IMR-90 (cell line): ENCODE data around the gene SERPINA9. TPM values are rescaled to one million over a fixed set of nuclear protein-coding genes. Genes with fewer than 3 reads are reported as not detected.

Source experiments
- ATAC-seq: fragments of 200-7000 bp; cut with Tn5 transposase; 2 replicates; pipeline ENCODE4 v1.9.1; 2020; ENCODE audit warnings: low read depth, mild to moderate bottlenecking, moderate library complexity
- BruUV-seq: library from RNA; stranded (reverse); fragments of 400-500 nt; replicated peaks from 2 replicates; lab custom pipeline; 2021; lab: Mats Ljungman, UMichigan
- CTCF ChIA-PET: fragments of 300-600 bp; formaldehyde crosslinking; extraction: SDS; loops from one replicate; lab custom pipeline; 2021; ENCODE audit warnings: antibody characterized with exemption; lab: Yijun Ruan, JAX
- POLR2A ChIA-PET: fragments of 300-600 bp; sonication (Branson Sonifier 250); formaldehyde crosslinking; loops from one replicate; lab custom pipeline; 2022; ENCODE audit warnings: antibody characterized with exemption; ENCODE audit not compliant: unreplicated experiment; lab: Charles Lee
- DNase-seq: peaks from one replicate; pipeline ENCODE4 v3.0.0; 2013
- H2AFZ ChIP-seq: replicated peaks from 2 replicates; pipeline ENCODE3; 2013; ENCODE audit warnings: low read length, mild to moderate bottlenecking; ENCODE audit not compliant: poor library complexity
- H2AK5ac ChIP-seq: 2 replicates; pipeline ENCODE4 v1.6.1; 2013; ENCODE audit warnings: low read depth, low read length, inconsistent platforms
- H2AK9ac ChIP-seq: replicated peaks from 2 replicates; pipeline ENCODE3; 2013; ENCODE audit warnings: mild to moderate bottlenecking, low read depth, low read length, moderate library complexity; ENCODE audit not compliant: poor library complexity
- H2BK120ac ChIP-seq: 2 replicates; pipeline ENCODE4 v1.6.1; 2013; ENCODE audit warnings: low read depth, low read length, inconsistent platforms
- H2BK15ac ChIP-seq: 3 replicates; pipeline ENCODE4 v1.6.1; 2013; ENCODE audit warnings: low read depth, low read length, inconsistent platforms
- H2BK20ac ChIP-seq: 2 replicates; pipeline ENCODE4 v1.6.1; 2013; ENCODE audit warnings: low read depth, mild to moderate bottlenecking, inconsistent platforms, low read length, moderate library complexity
- H2BK5ac ChIP-seq: 2 replicates; pipeline ENCODE4 v1.6.1; 2013; ENCODE audit warnings: mild to moderate bottlenecking, low read depth, low read length, inconsistent platforms; ENCODE audit not compliant: poor library complexity, severe bottlenecking
- H3K14ac ChIP-seq: replicated peaks from 2 replicates; pipeline ENCODE4 v1.6.1; 2013; ENCODE audit warnings: low read depth, low read length, inconsistent platforms
- H3K18ac ChIP-seq: 2 replicates; pipeline ENCODE4 v1.6.1; 2013; ENCODE audit warnings: low read depth, low read length, control low read depth
- H3K23ac ChIP-seq: 2 replicates; pipeline ENCODE4 v1.6.1; 2013; ENCODE audit warnings: low read depth, low read length, inconsistent platforms
- H3K27ac ChIP-seq: 2 replicates; pipeline ENCODE4 v1.5.1; 2013; ENCODE audit warnings: mild to moderate bottlenecking, control low read depth, low read length; ENCODE audit not compliant: insufficient read depth
- H3K27me3 ChIP-seq: 2 replicates; pipeline ENCODE4 v1.6.1; 2013; ENCODE audit warnings: low read length; ENCODE audit not compliant: control insufficient read depth, insufficient read depth
- H3K36me3 ChIP-seq: 2 replicates; pipeline ENCODE4 v1.6.1; 2013; ENCODE audit warnings: low read length, mixed read lengths; ENCODE audit not compliant: control insufficient read depth, insufficient read depth
- H3K4ac ChIP-seq: 2 replicates; pipeline ENCODE4 v1.6.1; 2013; ENCODE audit warnings: low read depth, low read length, inconsistent platforms
- H3K4me1 ChIP-seq: 2 replicates; pipeline ENCODE4 v1.6.1; 2013; ENCODE audit warnings: low read length, mixed read lengths; ENCODE audit not compliant: control insufficient read depth, insufficient read depth
- H3K4me2 ChIP-seq: 2 replicates; pipeline ENCODE4 v1.6.1; 2013; ENCODE audit warnings: low read depth, mild to moderate bottlenecking, control low read depth, low read length, moderate library complexity
- H3K4me3 ChIP-seq: 2 replicates; pipeline ENCODE4 v1.5.1; 2013; ENCODE audit warnings: low read depth, mild to moderate bottlenecking, control low read depth, low read length, moderate library complexity; ENCODE audit not compliant: insufficient read depth
- H3K56ac ChIP-seq: 2 replicates; pipeline ENCODE4 v1.6.1; 2013; ENCODE audit warnings: low read length, inconsistent platforms; ENCODE audit not compliant: insufficient read depth; ENCODE audit errors: extremely low read depth
- H3K79me1 ChIP-seq, 2 experiments: 2 replicates each; pipeline ENCODE4 v1.6.1; 2013; ENCODE audit warnings: low read length in 2 of 2, inconsistent platforms in 1 of 2, low read depth in 1 of 2
- H3K9ac ChIP-seq: 2 replicates; pipeline ENCODE4 v1.6.1; 2013; ENCODE audit warnings: low read depth, low read length, control low read depth
- H3K9me1 ChIP-seq: 2 replicates; pipeline ENCODE4 v1.6.1; 2013; ENCODE audit warnings: low read length, inconsistent platforms; ENCODE audit not compliant: insufficient read depth
- H3K9me3 ChIP-seq: 2 replicates; pipeline ENCODE4 v1.6.1; 2013; ENCODE audit warnings: low read length; ENCODE audit not compliant: control insufficient read depth, insufficient read depth
- H4K20me1 ChIP-seq: 2 replicates; pipeline ENCODE4 v1.6.1; 2013; ENCODE audit warnings: low read length, inconsistent platforms; ENCODE audit not compliant: insufficient read depth
- H4K5ac ChIP-seq: 2 replicates; pipeline ENCODE4 v1.6.1; 2013; ENCODE audit warnings: mild to moderate bottlenecking, low read depth, low read length, control low read depth
- H4K8ac ChIP-seq, 2 experiments: 2 replicates each; pipeline ENCODE4 v1.6.1; 2013; ENCODE audit warnings: low read depth in 2 of 2, low read length in 2 of 2, control low read depth in 1 of 2, inconsistent platforms in 1 of 2
- H4K91ac ChIP-seq: 2 replicates; pipeline ENCODE4 v1.6.1; 2013; ENCODE audit warnings: low read depth, low read length, inconsistent platforms; ENCODE audit not compliant: insufficient read depth
- CHD1 ChIP-seq: IDR thresholded peaks from 2 replicates; pipeline ENCODE4 v1.6.1; 2012; ENCODE audit warnings: low read depth, low read length, improper control_type of control experiment
- CTCF ChIP-seq: conservative IDR thresholded peaks from 2 replicates; pipeline ENCODE4 v1.5.1; 2012; ENCODE audit warnings: mild to moderate bottlenecking, low read depth, low read length, improper control_type of control experiment
- MAZ ChIP-seq: IDR thresholded peaks from 2 replicates; pipeline ENCODE4 v1.6.1; 2012; ENCODE audit warnings: low read depth, mild to moderate bottlenecking, low read length, improper control_type of control experiment, moderate library complexity, borderline replicate concordance
- NFE2L2 ChIP-seq: fragments of 150-350 bp; IDR thresholded peaks from 2 replicates; pipeline ENCODE4 v1.6.1; 2016; ENCODE audit warnings: low read depth, mild to moderate bottlenecking, low read length
- RAD21 ChIP-seq: IDR thresholded peaks from 2 replicates; pipeline ENCODE4 v1.6.1; 2012; ENCODE audit warnings: low read length, improper control_type of control experiment
- WGBS, 2 experiments: methylation state at CpG; one replicate each; pipeline versions ENCODE4 v1.1.5 to v1.1.7; 2013; ENCODE audit warnings: missing lambda C conversion rate in 2 of 2; ENCODE audit not compliant: insufficient read length in 1 of 2; ENCODE audit errors: extremely low coverage in 2 of 2; 5-methylcytosine and 5-hydroxymethylcytosine counted together
- dilution Hi-C: fragments of 300-500 bp; cut with HindIII; formaldehyde crosslinking; loops from one replicate; pipeline ENCODE4 v1.14.3; 2018; ENCODE audit warnings: low sequenced_read_pairs; ENCODE audit not compliant: unreplicated experiment
- in situ Hi-C: fragments of 300-500 bp; cut with MboI; formaldehyde crosslinking; loops from 3 replicates; pipeline ENCODE4 v1.14.3; 2019; ENCODE audit warnings: low sequenced_read_pairs, inconsistent platforms, mixed read lengths
- intact Hi-C: fragments of 100-400 bp; cut with micrococcal nuclease; formaldehyde crosslinking; loops from 2 replicates; pipeline ENCODE4 v1.10.0; 2022
- polyA plus RNA-seq, 3 experiments: library from polyadenylated mRNA; depleted of rRNA; stranded (reverse); fragments of >200 nt; gene quantifications; 2 replicates each; pipeline ENCODE4 v1.2.3, GENCODE V29; 2012; ENCODE audit warnings: low replicate concordance in 1 of 3
- total RNA-seq: library from RNA; depleted of rRNA; stranded (reverse); fragments of >200 nt; gene quantifications from 2 replicates; pipeline ENCODE4 v1.2.3, GENCODE V29; 2012

Gene SERPINA9
- total and polyA plus RNA-seq, 2 of the 4 experiments (the other 2 are of a cell fraction) = 0.09 to 0.18 TPM

DNA sequence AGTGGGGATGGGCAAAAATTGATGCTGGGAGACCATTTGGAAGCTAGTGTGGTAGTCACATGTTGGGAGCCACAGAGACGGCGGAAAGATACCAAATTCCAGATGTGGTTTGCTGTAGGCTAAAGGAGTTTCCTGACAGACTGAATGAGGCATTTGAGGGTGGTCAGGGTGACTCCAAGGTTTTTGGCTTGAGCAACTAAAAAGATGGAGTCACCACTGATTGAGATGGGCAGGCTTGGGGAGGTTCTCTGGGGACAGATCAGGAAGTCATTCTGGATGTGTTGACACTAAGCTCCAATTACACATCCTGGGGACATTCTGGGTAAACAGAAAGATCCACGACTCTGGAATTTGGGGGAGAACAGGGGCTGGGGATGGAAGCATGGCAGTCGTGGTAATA lies 15.5 kb upstream of the SERPINA9 start:
- no peak overlapping the region for H2BK120ac ChIP-seq
- intact Hi-C loops (no loop called here), in situ Hi-C loops (no loop called here), dilution Hi-C loops (no loop called here)
- WGBS, 2 experiments = 27% methylated on average over 4 of the region's 4 CpGs; no CpG with 5 or more reads in 1 of the 2 experiments
- no peaks in the 10 kb centered on the region for H3K79me1 ChIP-seq
- no peak overlapping the region for H2AK9ac ChIP-seq
- H3K9me3 ChIP-seq = no peaks in the 10 kb centered on the region
- no peak overlapping the region for H2BK5ac ChIP-seq
- H4K20me1 ChIP-seq = no peaks in the 10 kb centered on the region
- no peak overlapping the region for H3K23ac ChIP-seq
- peaks cover 12% of the 10 kb centered on the region for H3K27me3 ChIP-seq
- H3K27ac ChIP-seq = no peak overlapping the region
- H3K9ac ChIP-seq = no peak overlapping the region
- no peaks in the 10 kb centered on the region for H3K9me1 ChIP-seq
- no peak overlapping the region for H2AK5ac ChIP-seq
- H3K4me2 ChIP-seq = no peak overlapping the region
- DNase-seq = no peak
- no peak overlapping the region for H3K56ac ChIP-seq
- H2AFZ ChIP-seq = no peak overlapping the region
- no peak overlapping the region for H4K5ac ChIP-seq
- no TSS peak for BruUV-seq
- ATAC-seq = no peak
- H2BK15ac ChIP-seq = no peak overlapping the region
- no peak overlapping the region for H3K14ac ChIP-seq
- H4K8ac ChIP-seq = no peak overlapping the region
- H3K4me1 ChIP-seq = no peaks in the 10 kb centered on the region
- no peaks in the 10 kb centered on the region for H3K36me3 ChIP-seq
- no peak overlapping the region for H4K91ac ChIP-seq
- H3K18ac ChIP-seq = no peak overlapping the region
- TF ChIP-seq RAD21 = no peak
- TF ChIP-seq MAZ = no peak
- no peak for TF ChIP-seq CTCF
- no peak for TF ChIP-seq NFE2L2
- TF ChIP-seq CHD1 = no peak
- no peak overlapping the region for H2BK20ac ChIP-seq
- ChIA-PET POLR2A (no interaction called here), CTCF (no interaction called here)
- H3K4ac ChIP-seq = no peak overlapping the region
- H3K4me3 ChIP-seq = no peak overlapping the region
